Transverse colon (tissue), 4 donors: ENCODE measurements around the gene PXK. TPM values are rescaled to one million over a fixed set of nuclear protein-coding genes. Genes with fewer than 3 reads are reported as not detected.

Source experiments
- DNase-seq: peaks from one replicate; pipeline ENCODE4 v3.0.0-alpha.2; 2019
- H3K27ac ChIP-seq, 4 donors: fragments of 200-600 bp; sonication (generic); 2 replicates each; pipeline ENCODE4 v1.5.1; 2016 to 2018; ENCODE audit warnings: inconsistent platforms in 4 of 4
- H3K27me3 ChIP-seq: fragments of 200-600 bp; sonication (generic); 2 replicates; pipeline ENCODE4 v1.5.1; 2017; ENCODE audit warnings: inconsistent platforms
- H3K36me3 ChIP-seq, 4 donors: fragments of 200-600 bp; sonication (generic); 2 replicates each; pipeline ENCODE4 v1.5.1; 2017 to 2019; ENCODE audit warnings: inconsistent platforms in 4 of 4
- H3K4me1 ChIP-seq, 4 donors: fragments of 200-600 bp; sonication (generic); 2 replicates each; pipeline ENCODE4 v1.5.1; 2017 to 2020; ENCODE audit warnings: inconsistent platforms in 4 of 4
- H3K4me3 ChIP-seq, 4 donors: fragments of 200-600 bp; sonication (generic); 1 replicate in 1 of 4; 2 replicates in 3 of 4; pipeline versions ENCODE4 v1.5.1 to v1.6.1; 2017 to 2019; ENCODE audit warnings: inconsistent platforms in 4 of 4
- H3K9me3 ChIP-seq, 2 donors: fragments of 200-600 bp; sonication (generic); 2 replicates each; pipeline ENCODE4 v1.5.1; 2017 to 2019; ENCODE audit warnings: inconsistent platforms in 2 of 2
- EP300 ChIP-seq: sonication (generic); formaldehyde crosslinking; IDR thresholded peaks from one replicate; pipeline ENCODE4 v1.6.1; 2017; ENCODE audit warnings: antibody characterized with exemption, low read depth
- POLR2A ChIP-seq: fragments of 450-650 bp; IDR thresholded peaks from one replicate; pipeline ENCODE4 v1.6.1; 2016; ENCODE audit warnings: antibody characterized with exemption, mild to moderate bottlenecking, moderate library complexity
- POLR2AphosphoS5 ChIP-seq, 3 donors: sonication (generic); formaldehyde crosslinking; IDR thresholded peaks; one replicate each; pipeline ENCODE4 v1.6.1; 2016; ENCODE audit warnings: antibody characterized with exemption in 3 of 3
- WGBS, 2 donors: methylation state at CpG; one replicate each; pipeline ENCODE4 v1.1.5; 2018; ENCODE audit warnings: low coverage in 1 of 2; 5-methylcytosine and 5-hydroxymethylcytosine counted together
- in situ Hi-C, 4 donors: fragments of 200-750 bp; cut with MboI; loops; one replicate each; pipeline versions ENCODE4 v1.15.0 to v1.15.1; 2017; ENCODE audit warnings: low sequenced_read_pairs in 3 of 4, low pct_ligation_motif_present in 1 of 4, low pct_unique_long_range_greater_than_20kb in 1 of 4
- intact Hi-C: fragments of 100-400 bp; cut with DNase I; formaldehyde crosslinking; loops from one replicate; pipeline ENCODE4 v1.15.1; 2023; ENCODE audit warnings: low total_unique reads
- total RNA-seq, 4 donors: library from RNA; depleted of rRNA; stranded (reverse); fragments of >200 nt; gene quantifications; one replicate each; pipeline ENCODE4 v1.1.0, GENCODE V29; 2016
- TF ChIP-seq, protein P1 (sequence below), 5 experiments: fragments of 200-600 bp in 3 of 5; fragments of 450-650 bp in 2 of 5; sonication (generic) in 3 of 5; IDR thresholded peaks; 1 replicate in 2 of 5; 2 replicates in 3 of 5; pipeline ENCODE4 v1.5.1; 2016 to 2017; ENCODE audit warnings: antibody characterized with exemption in 5 of 5, inconsistent platforms in 3 of 5, mild to moderate bottlenecking in 2 of 5, moderate library complexity in 1 of 5

Gene PXK
- total RNA-seq, 4 donors from 2014 or later = 7.6 to 29.5 (median 16.6) TPM

GRCh38 chr3:58321791-58322190 lies 10.9 kb upstream of the PXK start:
- Histone ChIP-seq H3K4me1 (peaks cover 3 to 12% (median 10%) of the 10 kb centered on the region in 4 donors), H3K4me3 (no peak overlapping the region), H3K27ac (no peak overlapping the region), H3K9me3 (no peaks in the 10 kb centered on the region), H3K27me3 (no peaks in the 10 kb centered on the region), H3K36me3 (peaks cover 0 to 15% (median 4%) of the 10 kb centered on the region in 4 donors)
- WGBS, 2 donors = 97 to 98% methylated on average over 7 of the region's 7 CpGs
- TF ChIP-seq, protein P1, sequence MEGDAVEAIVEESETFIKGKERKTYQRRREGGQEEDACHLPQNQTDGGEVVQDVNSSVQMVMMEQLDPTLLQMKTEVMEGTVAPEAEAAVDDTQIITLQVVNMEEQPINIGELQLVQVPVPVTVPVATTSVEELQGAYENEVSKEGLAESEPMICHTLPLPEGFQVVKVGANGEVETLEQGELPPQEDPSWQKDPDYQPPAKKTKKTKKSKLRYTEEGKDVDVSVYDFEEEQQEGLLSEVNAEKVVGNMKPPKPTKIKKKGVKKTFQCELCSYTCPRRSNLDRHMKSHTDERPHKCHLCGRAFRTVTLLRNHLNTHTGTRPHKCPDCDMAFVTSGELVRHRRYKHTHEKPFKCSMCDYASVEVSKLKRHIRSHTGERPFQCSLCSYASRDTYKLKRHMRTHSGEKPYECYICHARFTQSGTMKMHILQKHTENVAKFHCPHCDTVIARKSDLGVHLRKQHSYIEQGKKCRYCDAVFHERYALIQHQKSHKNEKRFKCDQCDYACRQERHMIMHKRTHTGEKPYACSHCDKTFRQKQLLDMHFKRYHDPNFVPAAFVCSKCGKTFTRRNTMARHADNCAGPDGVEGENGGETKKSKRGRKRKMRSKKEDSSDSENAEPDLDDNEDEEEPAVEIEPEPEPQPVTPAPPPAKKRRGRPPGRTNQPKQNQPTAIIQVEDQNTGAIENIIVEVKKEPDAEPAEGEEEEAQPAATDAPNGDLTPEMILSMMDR (IDR thresholded peaks at IDR 0.05) = no peak
- TF ChIP-seq POLR2A (no peak), EP300 (no peak), POLR2AphosphoS5 (IDR thresholded peaks at IDR 0.05) (no peak)
- no peak for DNase-seq
- intact Hi-C loops (no loop called here), in situ Hi-C loops (loop anchor here in 3 of 4 donors (5.0 to 25.0 kb wide), 4 partner anchors 93 to 216 kb away; partner anchors contain the start of gene ACOX2 (in 2 of the 3))

DNA sequence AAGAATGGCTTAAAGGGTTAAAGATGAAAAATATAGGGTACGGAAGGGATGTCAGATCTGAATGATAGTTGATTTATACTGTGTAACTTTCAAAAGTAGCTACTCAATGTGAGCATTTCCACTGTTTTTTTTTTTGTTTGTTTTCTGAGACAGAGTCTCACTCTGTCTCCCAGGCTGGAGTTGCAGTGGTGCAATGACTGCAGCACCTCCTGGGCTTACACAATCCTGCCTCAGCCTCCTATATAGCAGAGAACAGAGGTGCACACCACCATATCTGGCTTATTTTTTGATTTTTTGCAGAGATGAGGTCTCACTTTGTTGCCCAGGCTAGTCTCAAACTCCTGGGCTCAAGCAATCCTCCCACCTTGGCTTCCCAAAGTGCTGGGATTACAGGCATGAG lies 9.9 kb upstream of the PXK start:
- Histone ChIP-seq H3K4me1 (peaks cover 3 to 12% (median 10%) of the 10 kb centered on the region in 4 donors), H3K27me3 (no peaks in the 10 kb centered on the region), H3K27ac (no peak overlapping the region), H3K36me3 (peaks cover 0 to 7% (median 0%) of the 10 kb centered on the region in 4 donors), H3K4me3 (no peak overlapping the region), H3K9me3 (no peaks in the 10 kb centered on the region)
- in situ Hi-C loops = loop anchor here in 3 of 4 donors (5.0 to 25.0 kb wide), 4 partner anchors 92 to 215 kb away; partner anchors contain the start of gene ACOX2 (in 2 of the 3)
- TF ChIP-seq EP300 = no peak
- no peak for TF ChIP-seq POLR2AphosphoS5 (IDR thresholded peaks at IDR 0.05)
- no peak for TF ChIP-seq POLR2A
- TF ChIP-seq, protein P1 (IDR thresholded peaks at IDR 0.05) = no peak
- intact Hi-C loops = no loop called here
- no peak for DNase-seq
- WGBS, 2 donors = 67 to 70% methylated on average over 1 of the region's 1 CpG

GRCh38 chr3:58323529-58324390 lies 8.9 kb upstream of the PXK start:
- no peak overlapping the region for H3K27ac ChIP-seq
- H3K36me3 ChIP-seq = no peaks in the 10 kb centered on the region
- intact Hi-C loops (no loop called here), in situ Hi-C loops (loop anchor here in 3 of 4 donors (5.0 to 25.0 kb wide), 4 partner anchors 91 to 214 kb away; partner anchors contain the start of gene ACOX2 (in 2 of the 3))
- no peaks in the 10 kb centered on the region for H3K27me3 ChIP-seq
- no peak for TF ChIP-seq POLR2AphosphoS5 (IDR thresholded peaks at IDR 0.05)
- TF ChIP-seq POLR2A = no peak
- TF ChIP-seq, protein P1 (IDR thresholded peaks at IDR 0.05) = no peak
- no peak for TF ChIP-seq EP300
- no peaks in the 10 kb centered on the region for H3K9me3 ChIP-seq
- peaks cover 3 to 12% (median 10%) of the 10 kb centered on the region in 4 donors for H3K4me1 ChIP-seq
- DNase-seq = no peak
- no peak overlapping the region for H3K4me3 ChIP-seq
- 66 to 71% methylated on average over 2 to 3 of the region's 3 CpGs for WGBS, 2 donors
